Stimulated activated CD8-positive, alpha-beta memory T cell treated with anti-CD3 and anti-CD28 coated beads, Interleukin-15, amount 100 ng/mL, for 4 hours (primary cell): ENCODE results near the gene CST1.

Experiments
- DNase-seq, 2 donors: peaks; one replicate each; pipeline ENCODE4 v3.0.0-alpha.2; 2020; ENCODE audit warnings: low read depth in 2 of 2

The CST1 gene

DNA sequence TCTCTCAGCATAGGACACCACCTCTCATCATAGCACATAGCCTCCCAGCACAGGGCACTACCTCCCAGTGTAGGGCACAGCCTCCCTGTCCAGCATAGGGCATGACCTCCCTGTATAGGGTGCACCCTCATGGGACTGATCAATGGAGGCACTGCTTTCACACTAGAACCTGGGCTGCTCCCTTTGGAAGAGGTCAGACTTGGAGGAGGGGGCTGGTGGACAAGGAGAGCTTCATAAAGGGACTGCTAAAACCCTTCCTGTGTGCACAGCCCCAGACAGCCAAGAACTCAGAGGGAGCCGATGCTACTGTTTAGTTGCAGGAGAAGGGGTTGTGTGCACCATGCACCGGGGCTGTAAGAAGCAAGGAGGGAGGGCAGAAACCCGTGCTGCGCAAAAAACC, 40.0 kb downstream of the CST1 start:
- no peak for DNase-seq

DNA sequence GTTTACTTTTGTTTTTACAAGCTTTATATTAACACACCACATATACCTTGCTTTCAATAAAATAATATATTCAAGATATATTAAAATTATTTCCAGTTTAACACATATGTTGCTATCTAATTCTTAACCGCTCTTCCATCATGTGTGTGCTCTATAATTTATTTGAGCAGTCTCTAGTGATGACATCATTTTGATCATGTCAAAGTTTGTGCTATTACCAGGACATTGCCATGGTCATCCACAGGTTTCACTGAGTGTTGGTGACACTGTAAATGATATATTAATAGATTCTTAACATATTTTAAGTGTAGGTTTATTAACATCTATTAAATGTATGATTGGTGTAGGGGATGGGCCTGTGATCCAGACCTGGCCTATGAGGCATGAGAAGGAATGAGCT, 44.8 kb downstream of the CST1 start:
- no peak for DNase-seq

DNA sequence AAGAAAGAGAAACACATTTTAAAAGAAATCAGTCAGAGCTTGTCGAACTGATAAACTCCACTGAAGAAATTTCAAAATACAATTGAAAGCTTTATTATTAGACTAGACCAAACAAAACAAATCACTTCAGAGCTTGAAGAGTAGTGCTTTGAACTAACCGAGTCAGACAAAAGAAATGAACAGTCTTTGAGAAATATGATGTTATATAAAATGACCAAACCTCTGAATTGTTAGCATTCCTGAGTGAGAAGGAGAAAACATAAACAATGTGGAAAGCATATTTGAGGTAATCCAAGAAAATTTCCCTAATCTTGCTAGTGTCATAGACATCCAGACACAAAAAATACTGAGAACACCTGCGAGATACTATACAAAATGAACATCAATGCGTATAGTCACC, 48.7 kb downstream of the CST1 start:
- DNase-seq, result no peak

DNA sequence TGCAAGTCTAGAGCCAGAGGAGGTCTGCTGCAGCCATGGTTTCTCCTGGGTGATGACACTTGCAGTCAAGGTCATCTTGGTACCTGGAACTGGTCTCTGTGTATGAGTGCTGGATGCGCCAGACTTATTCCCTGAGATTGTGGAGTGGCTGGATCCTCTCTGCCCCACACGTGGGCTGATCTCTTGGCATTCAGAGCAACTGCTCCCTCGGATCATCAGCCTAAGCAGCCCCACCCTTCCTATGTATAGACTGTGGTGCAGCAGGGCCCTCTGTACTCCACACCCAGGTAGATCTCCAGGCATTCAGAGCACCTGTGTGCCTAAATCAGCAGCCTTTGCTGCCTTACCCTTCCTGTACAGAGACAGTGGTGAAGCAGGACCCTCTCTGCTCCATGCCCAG, 49.8 kb downstream of the CST1 start:
- DNase-seq, result no peak

DNA sequence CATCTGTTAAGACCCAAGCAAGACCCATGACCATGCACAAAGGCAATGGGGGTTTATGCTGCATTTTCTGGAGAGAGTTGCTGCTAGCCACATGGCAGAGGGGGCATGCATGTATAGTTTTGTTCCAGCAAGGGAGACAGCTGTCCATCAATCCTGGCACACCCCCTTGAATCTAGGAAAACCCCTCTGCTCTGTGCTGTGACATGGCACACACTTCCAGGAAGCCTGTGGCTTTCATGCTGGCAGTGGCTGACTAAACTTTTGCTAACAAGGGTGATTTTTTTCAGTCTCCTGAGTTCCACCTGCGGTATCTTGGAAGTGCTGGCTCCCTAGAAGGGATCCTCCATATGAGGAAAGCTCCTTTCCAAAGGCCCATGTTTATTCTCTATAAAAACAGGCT, 52.8 kb downstream of the CST1 start:
- DNase-seq, result no peak
